GM18951 (cell line): ENCODE data around the gene CBARP.

Experiments
- POLR2A ChIP-seq: IDR thresholded peaks from 4 replicates; pipeline ENCODE4 v1.6.1; 2011; ENCODE audit warnings: mild to moderate bottlenecking; ENCODE audit not compliant: insufficient read length, insufficient read depth; ENCODE audit errors: extremely low read depth
- in situ Hi-C: fragments of 300-500 bp; cut with MboI; formaldehyde crosslinking; loops from one replicate; pipeline ENCODE4 v1.12.0; 2022; ENCODE audit warnings: low sequenced_read_pairs, mixed read lengths, inconsistent platforms; ENCODE audit not compliant: unreplicated experiment

Gene CBARP

GRCh38 chr19:1271528-1272422 lies 34.0 kb upstream of the CBARP start:
- no peak for TF ChIP-seq POLR2A
- in situ Hi-C loops = no loop called here

DNA sequence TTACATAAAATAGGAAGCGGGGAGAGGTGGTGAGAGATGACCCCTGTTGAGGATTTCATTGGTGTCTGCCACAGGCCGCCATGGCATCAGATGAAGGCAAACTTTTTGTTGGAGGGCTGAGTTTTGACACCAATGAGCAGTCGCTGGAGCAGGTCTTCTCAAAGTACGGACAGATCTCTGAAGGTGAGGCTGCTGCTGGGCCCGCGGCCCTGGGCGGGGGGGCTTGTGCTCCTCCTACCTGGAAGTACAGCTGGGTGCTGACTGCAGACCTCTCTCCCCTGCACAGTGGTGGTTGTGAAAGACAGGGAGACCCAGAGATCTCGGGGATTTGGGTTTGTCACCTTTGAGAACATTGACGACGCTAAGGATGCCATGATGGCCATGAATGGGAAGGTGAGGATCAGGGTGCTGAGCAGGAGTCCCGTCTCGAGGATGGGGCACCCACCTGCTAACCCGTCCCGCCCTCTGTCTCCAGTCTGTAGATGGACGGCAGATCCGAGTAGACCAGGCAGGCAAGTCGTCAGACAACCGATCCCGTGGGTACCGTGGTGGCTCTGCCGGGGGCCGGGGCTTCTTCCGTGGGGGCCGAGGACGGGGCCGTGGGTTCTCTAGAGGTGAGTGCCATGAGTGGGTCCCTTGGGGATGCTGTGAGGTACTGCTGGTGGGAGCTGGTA lies 33.2 kb upstream of the CBARP start:
- in situ Hi-C loops = no loop called here
- peak; percentile 38 for TF ChIP-seq POLR2A

DNA sequence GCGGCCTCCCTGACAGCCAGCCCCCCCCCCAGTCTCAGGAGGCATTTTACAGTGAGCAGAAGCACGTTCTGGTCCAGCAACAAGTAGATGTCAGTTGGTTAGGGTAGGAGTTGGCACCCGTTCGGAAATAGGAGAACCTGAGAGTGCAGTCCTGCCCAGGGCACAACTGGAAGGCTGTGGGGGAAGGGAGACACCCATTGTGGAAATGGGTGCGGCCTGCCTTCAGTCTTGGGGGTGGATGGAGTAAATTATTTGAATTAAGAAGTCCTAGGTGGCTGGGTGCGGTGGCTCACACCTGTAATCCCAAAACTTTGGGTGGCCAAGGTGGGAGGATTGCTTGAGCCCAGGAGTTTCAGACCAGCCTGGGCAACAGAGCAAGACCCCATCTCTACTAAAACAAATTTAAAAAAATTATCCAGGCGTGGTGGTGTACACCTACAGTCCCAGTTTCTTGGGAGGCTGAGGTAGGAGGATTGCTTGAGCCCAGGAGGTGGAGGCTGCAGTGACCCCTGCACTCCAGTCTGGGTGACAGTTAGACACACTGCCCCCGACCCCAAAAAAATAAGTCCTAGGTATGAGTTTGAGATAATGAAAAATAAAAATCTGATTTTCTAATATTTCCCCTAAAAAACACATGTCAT lies 32.5 kb upstream of the CBARP start:
- in situ Hi-C loops = no loop called here
- no peak for TF ChIP-seq POLR2A

DNA sequence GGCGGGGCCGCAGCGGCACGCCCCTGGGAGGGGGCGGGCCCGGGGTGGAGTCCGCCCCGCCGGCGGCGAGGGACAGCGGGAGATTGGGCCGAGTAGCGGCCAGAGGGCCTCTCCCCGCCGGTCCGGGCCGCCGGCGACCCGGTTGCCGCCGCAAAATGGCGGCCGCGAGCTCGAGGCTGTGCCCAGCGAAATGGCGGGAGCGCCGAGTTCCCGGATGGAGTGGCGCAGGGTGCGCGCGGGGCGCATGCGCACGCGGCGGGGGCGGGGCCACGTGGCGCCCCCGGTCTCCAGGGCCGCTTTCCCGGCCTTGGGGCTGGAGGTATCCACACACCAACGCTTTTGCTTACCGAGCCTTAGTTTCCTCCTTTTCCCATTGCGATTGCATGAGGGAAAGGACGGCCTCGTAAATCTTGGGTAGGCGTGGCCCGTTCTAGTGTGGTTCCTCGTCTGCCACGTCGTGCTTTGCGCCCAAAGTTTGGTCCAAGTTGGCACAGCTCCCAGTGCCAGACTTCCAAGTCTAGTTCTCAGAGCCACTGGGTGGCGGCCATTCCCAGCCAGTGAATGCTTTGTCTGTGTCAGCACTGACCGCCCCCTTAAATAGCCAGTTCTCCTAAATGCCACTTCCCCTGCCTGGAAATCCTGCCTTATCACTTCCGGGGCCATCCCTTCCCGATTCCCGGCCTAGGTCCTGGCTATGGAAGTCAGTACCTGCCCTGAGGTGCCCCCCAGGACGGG lies 31.8 kb upstream of the CBARP start:
- peak; percentile 63 for TF ChIP-seq POLR2A
- in situ Hi-C loops = no loop called here

DNA sequence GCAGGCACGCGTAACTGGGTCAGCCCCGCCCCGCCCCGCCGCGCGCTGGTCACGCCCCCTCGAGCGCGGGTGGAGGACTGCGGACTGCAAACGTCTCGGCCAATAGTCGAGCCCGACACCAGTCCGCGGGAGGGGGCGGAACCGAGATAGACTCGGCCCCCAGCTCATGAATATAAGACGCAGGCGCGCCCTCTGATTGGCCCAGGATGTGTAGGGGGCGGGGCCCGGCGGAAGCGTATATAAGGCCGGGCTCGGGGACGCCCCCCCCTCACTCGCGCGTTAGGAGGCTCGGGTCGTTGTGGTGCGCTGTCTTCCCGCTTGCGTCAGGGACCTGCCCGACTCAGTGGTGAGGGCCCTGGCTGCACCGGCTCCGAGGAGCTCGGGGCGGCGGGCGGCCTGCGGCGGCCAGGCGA lies 31.3 kb upstream of the CBARP start, which contains the start of gene CIRBP:
TSS of gene CIRBP (plus strand) at position 268 of the 413 bp plus-strand sequence. CDS start 1,602 bp downstream, outside the sequence.
- in situ Hi-C loops = no loop called here
- TF ChIP-seq POLR2A = peak; percentile 100

GRCh38 chr19:1268226-1269064 lies 30.6 kb upstream of the CBARP start:
- in situ Hi-C loops = no loop called here
- no peak for TF ChIP-seq POLR2A

DNA sequence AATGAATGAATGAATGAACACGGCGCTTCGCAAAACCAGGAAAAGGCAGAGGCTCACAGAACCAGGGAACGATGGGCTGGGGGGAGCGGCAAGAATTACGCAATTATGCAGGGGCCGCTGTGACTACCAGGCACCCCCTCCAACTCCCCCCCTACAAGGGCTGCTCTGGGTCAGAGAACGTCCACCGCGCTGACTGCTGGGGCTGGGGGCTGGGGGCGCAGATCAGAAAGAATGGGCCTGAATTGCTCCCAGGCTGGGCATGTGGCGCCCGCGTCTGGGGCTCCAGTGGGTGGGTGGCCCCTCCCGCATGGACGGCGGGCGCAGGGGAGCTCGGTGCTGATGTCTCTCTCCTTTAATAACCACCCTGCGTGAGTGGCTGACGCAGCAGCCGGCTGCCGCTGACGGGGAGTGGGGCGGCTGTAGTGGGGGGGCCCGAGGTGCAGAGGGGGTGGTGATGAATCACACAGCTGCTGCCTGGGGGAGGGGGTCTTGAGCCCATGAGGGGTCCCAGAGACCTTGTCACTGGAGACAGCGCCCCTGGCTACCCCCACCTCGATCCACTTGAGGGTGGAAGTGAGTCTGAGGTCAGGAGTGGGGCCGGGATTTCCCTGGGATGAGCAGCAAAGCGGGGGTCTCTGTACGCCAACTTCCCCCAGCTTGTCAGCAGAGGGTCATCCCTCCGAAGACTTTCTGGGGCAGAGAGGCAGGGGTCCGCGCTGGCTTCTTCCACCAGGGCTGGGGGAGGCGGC lies 29.8 kb upstream of the CBARP start:
- TF ChIP-seq POLR2A = no peak
- in situ Hi-C loops = no loop called here

DNA sequence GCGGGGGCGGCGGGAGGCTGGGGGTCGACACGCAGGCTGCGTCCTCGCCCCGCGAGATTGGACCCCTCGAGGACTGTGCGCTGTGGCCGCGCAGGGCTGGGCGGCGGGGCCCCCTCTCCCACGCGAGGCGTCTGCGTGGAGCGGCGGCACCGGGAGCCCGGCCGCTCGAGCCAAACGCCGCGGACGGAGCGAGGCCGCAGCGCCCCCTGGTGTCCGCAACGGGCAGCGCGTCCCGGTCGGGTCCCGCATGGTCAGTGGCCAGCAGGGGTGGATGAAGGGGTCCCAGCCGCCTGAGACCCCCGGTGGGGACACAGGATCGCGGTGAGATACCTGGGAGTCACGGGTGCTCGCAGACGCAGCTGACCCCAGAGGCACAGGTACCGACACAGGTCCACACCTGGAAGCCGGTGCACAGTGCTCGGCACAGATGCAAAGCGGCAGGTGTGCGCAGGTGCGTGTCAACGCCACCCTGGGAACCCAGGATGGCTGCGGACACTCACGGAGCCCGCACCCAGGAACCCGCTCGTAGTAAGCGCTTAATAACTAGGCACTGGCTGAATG lies 29.2 kb upstream of the CBARP start:
- in situ Hi-C loops = no loop called here
- no peak for TF ChIP-seq POLR2A

DNA sequence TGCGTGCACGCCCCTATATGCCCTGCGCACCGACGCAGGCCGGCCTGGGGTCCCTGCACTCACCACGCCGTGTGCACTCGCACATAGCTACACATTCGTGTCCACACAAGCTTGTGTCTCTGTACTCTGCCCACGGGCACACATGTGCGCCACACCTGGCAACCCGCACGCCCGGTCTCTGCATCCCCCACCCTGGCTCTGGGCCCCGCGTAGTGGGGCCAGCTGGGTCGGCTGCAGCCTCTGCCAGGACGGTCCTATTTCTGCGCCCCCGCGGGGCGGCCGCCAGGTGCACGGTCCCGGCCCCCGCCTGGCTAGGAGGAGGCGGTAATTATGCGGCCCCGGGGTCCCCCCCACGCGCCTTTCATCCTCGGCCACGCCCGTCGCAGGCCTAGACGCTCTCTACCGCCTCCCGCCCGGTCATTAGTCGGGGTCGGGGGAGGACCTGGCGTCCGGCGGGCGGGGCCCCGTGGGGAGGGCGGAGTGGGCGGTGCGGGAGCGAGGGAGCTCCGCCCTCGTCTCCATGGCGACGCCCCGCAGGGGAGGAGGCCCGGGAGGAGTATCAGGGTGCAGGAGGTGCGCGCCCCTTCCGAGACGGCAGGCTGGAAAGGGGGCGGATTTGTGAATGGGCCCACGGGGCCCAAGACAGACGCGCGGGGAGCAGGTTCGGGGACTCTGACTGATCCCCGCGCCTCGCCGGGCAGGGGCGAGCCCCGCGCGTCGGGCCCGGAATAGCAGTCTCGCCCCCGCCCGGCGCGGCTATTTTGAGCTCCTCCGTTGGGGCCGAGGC lies 28.5 kb upstream of the CBARP start:
- in situ Hi-C loops = no loop called here
- TF ChIP-seq POLR2A = peak; percentile 32

- no peak for TF ChIP-seq POLR2A
- in situ Hi-C loops = no loop called here
Measured at GRCh38 chr19:1265615-1266128, 27.9 kb upstream of the CBARP start.

DNA sequence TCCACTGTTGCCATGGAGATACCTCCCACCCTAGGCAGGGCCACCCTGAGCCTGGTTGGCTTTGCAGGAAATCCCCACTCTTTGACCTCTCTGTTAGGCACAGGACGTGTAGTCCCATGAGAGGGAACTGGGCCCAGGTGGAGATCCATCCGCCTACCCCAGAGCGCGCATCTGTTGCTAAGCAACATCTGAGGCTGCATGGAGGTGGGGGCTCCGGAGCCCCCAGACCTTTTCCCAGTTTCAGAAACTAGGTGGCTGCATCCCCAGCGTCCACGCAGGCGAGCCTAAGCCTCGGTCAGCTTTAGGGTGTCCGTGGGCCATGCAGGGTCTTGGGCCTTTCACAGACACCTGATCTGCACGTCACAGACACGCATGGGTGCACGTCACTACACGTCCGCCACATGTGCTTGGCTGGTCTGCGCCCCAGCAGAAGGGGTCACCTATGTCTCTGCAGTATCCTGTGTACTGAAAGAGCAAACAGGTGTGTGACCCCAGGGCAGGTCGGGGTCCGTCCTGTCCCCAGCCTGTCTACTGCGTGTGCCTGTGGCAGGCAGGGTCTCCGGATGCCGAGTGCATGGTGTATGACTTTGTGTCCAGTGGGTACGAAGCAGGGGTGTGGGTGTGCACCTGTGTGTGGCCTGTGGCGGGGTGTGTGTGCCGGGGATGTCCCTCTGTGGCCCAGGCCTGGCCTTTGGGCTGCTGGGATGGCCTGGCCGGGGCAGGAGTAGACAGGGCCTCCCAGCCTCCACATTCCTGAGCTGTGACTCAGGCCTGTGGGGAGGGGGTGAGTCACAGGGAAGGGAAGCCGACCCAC lies 27.2 kb upstream of the CBARP start:
- no peak for TF ChIP-seq POLR2A
- in situ Hi-C loops = no loop called here
